Stimulated activated naive CD4-positive, alpha-beta T cell treated with Interleukin-2 at 50 U/mL for 16 hours (primary cell): ENCODE data around the gene DSCAML1.
"Not testable (repeated sequence)": the region's sequence is repeated elsewhere in the genome, so short reads cannot be mapped to it uniquely, and the experiment has no call there.

Source experiments
- DNase-seq: peaks from one replicate; lab custom pipeline; 2025; lab: John Stamatoyannopoulos, UW

The DSCAML1 gene

GRCh38 chr11:117792992-117793391, 4.0 kb downstream of the DSCAML1 start:
- DNase-seq = no peak

- DNase-seq = no peak
Observed at GRCh38 chr11:117792241-117792640, 4.8 kb downstream of the DSCAML1 start.

- no peak for DNase-seq
Observed at GRCh38 chr11:117790279-117790678, 6.7 kb downstream of the DSCAML1 start.

- DNase-seq = no peak
Observed at GRCh38 chr11:117789241-117789640, 7.8 kb downstream of the DSCAML1 start.

- DNase-seq = no peak
Observed at GRCh38 chr11:117786135-117786870, 10.7 kb downstream of the DSCAML1 start.

- DNase-seq = no peak
Observed at GRCh38 chr11:117782101-117782500, 14.9 kb downstream of the DSCAML1 start.

GRCh38 chr11:117781627-117782026, 15.4 kb downstream of the DSCAML1 start:
- no peak for DNase-seq

- DNase-seq = no peak
Observed at GRCh38 chr11:117780456-117780855, 16.6 kb downstream of the DSCAML1 start.

- DNase-seq = no peak
Observed at GRCh38 chr11:117774553-117774952, 22.5 kb downstream of the DSCAML1 start.

GRCh38 chr11:117772360-117772759, 24.7 kb downstream of the DSCAML1 start:
- DNase-seq = no peak

- no peak for DNase-seq
Observed at GRCh38 chr11:117771841-117772240, 25.2 kb downstream of the DSCAML1 start.

- no peak for DNase-seq
Observed at GRCh38 chr11:117771197-117771596, 25.8 kb downstream of the DSCAML1 start.

- DNase-seq = no peak
Observed at GRCh38 chr11:117770061-117770460, 27.0 kb downstream of the DSCAML1 start.

GRCh38 chr11:117769533-117769932, 27.5 kb downstream of the DSCAML1 start:
- DNase-seq = no peak

- no peak for DNase-seq
Observed at GRCh38 chr11:117768506-117768905, 28.5 kb downstream of the DSCAML1 start.

GRCh38 chr11:117767071-117767470, 29.9 kb downstream of the DSCAML1 start:
- DNase-seq = no peak

- DNase-seq = no peak
Observed at GRCh38 chr11:117766576-117766975, 30.4 kb downstream of the DSCAML1 start.

- DNase-seq = no peak
Observed at GRCh38 chr11:117766026-117766425, 31.0 kb downstream of the DSCAML1 start.

GRCh38 chr11:117765068-117765467, 31.9 kb downstream of the DSCAML1 start:
- no peak for DNase-seq

- not testable (repeated sequence) for DNase-seq
Observed at GRCh38 chr11:117763465-117763864, 33.6 kb downstream of the DSCAML1 start.

- no peak for DNase-seq
Observed at GRCh38 chr11:117761993-117762392, 35.0 kb downstream of the DSCAML1 start.

GRCh38 chr11:117759305-117759704, 37.7 kb downstream of the DSCAML1 start:
- DNase-seq = no peak

GRCh38 chr11:117754030-117754429, 43.0 kb downstream of the DSCAML1 start:
- no peak for DNase-seq

GRCh38 chr11:117752721-117753237, 44.2 kb downstream of the DSCAML1 start:
- no peak for DNase-seq
